ENCODE measurements around the gene PLEKHA6.

- TF ChIP-seq CTCF (IDR thresholded peaks at IDR 0.05; ENCODE audit: control extremely low read depth in 1 of 3, insufficient read depth in 1 of 3, low read depth in 1 of 3, low read length in 3 of 3) (no peak), CHD2 (IDR thresholded peaks at IDR 0.05; ENCODE audit: low read length) (no peak), SIX5 (IDR thresholded peaks at IDR 0.05; ENCODE audit: low read depth, low read length) (no peak), EZH2 (IDR thresholded peaks at IDR 0.05; ENCODE audit: low read depth, low read length, severe bottlenecking) (no peak), POLR2A (IDR thresholded peaks at IDR 0.05; ENCODE audit: control extremely low read depth in 1 of 2, low read depth in 2 of 2, low read length in 2 of 2) (no peak), USF2 (IDR thresholded peaks at IDR 0.05; ENCODE audit: low read length) (no peak), SUZ12 (IDR thresholded peaks at IDR 0.05; ENCODE audit: low read length) (no peak), HDAC2 (IDR thresholded peaks at IDR 0.05; ENCODE audit: borderline replicate concordance in 1 of 2, low read depth in 2 of 2, low read length in 2 of 2) (no peak), RAD21 (IDR thresholded peaks at IDR 0.05 in 1 of 2, conservative IDR thresholded peaks at IDR 0.05 in 1 of 2; ENCODE audit: low read depth in 2 of 2, low read length in 2 of 2) (no peak)
Measured at GRCh38 chr1:204204944-204205343, 154.8 kb downstream of the PLEKHA6 start.
